ENCODE results near the gene CRYBB1.

DNA sequence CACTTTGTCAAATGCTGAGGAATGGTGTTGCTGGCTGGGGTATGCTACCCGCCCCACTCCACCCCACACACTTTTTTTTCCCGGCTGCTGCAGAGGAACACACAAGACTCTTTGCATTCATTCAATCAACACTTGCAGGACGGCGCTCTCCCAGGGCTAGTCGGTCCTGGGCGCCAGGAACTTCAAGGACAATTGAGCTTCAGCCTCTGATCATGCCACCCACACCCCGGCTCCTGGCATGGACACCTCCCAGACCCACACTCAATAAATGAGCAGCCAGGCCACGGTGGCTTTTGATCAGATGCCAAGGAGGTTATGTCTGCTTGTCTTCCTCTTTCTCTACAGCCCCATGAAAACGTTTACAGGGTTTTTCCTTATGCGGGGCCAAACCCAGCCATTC is 47.7 kb downstream of the CRYBB1 start:
- TF ChIP-seq POLR2A (IDR thresholded peaks at IDR 0.05; ENCODE audit: low read depth, low read length) (no peak), POLR2AphosphoS5 (IDR thresholded peaks at IDR 0.05; ENCODE audit: low read depth, low read length) (no peak), TAF1 (IDR thresholded peaks at IDR 0.05; ENCODE audit: low read depth, low read length) (no peak), POU2F2 (IDR thresholded peaks at IDR 0.05; ENCODE audit: low read depth, low read length) (no peak), SPI1 (IDR thresholded peaks at IDR 0.05; ENCODE audit: low read depth, low read length) (no peak)

Measured in GM12891 (cell line).